Astrocyte (in vitro differentiated cells and primary cell): ENCODE measurements around the gene IRF2BPL. TPM values are rescaled to one million over a fixed set of nuclear protein-coding genes. Genes with fewer than 3 reads are reported as not detected.

Experiments
- DNase-seq: peaks from one replicate; pipeline ENCODE4 v3.0.0-alpha.2; 2010; ENCODE audit warnings: low read depth
- FAIRE-seq: peaks from 2 replicates; lab custom pipeline; 2011; peaks lifted over from hg19 to GRCh38; lab: Jason Lieb, UNC
- H2AFZ ChIP-seq: 2 replicates; pipeline ENCODE4 v1.6.0; 2012; ENCODE audit warnings: low read depth, low read length, inconsistent platforms
- H3K27ac ChIP-seq: 2 replicates; pipeline ENCODE4 v1.5.1; 2011; ENCODE audit warnings: low read depth, low read length, inconsistent platforms
- H3K27me3 ChIP-seq: 2 replicates; pipeline ENCODE4 v1.6.0; 2011; ENCODE audit warnings: low read length, inconsistent platforms; ENCODE audit not compliant: insufficient read depth
- H3K36me3 ChIP-seq: 2 replicates; pipeline ENCODE4 v1.5.1; 2011; ENCODE audit warnings: low read length, inconsistent platforms; ENCODE audit not compliant: insufficient read depth
- H3K4me1 ChIP-seq: 2 replicates; pipeline ENCODE4 v1.5.1; 2011; ENCODE audit warnings: low read length, inconsistent platforms; ENCODE audit not compliant: insufficient read depth
- H3K4me2 ChIP-seq: 2 replicates; pipeline ENCODE4 v1.6.0; 2012; ENCODE audit warnings: low read length, inconsistent platforms
- H3K4me3 ChIP-seq: 2 replicates; pipeline ENCODE4 v1.5.1; 2011; ENCODE audit warnings: low read depth, mild to moderate bottlenecking, low read length, inconsistent platforms; ENCODE audit not compliant: insufficient read depth
- H3K79me2 ChIP-seq: 2 replicates; pipeline ENCODE4 v1.6.0; 2012; ENCODE audit warnings: mild to moderate bottlenecking, low read length, inconsistent platforms; ENCODE audit not compliant: insufficient read depth
- H3K9ac ChIP-seq: 2 replicates; pipeline ENCODE4 v1.6.0; 2012; ENCODE audit warnings: mild to moderate bottlenecking, low read length, inconsistent platforms
- H3K9me3 ChIP-seq: 2 replicates; pipeline ENCODE4 v1.5.1; 2012; ENCODE audit warnings: low read depth, mild to moderate bottlenecking, low read length, inconsistent platforms; ENCODE audit not compliant: insufficient read depth
- H4K20me1 ChIP-seq: 2 replicates; pipeline ENCODE4 v1.6.0; 2012; ENCODE audit warnings: low read length, inconsistent platforms; ENCODE audit not compliant: insufficient read depth
- H3K27ac Mint-ChIP-seq: one replicate; pipeline ENCODE4 v1.8.0; 2021; ENCODE audit warnings: mild to moderate bottlenecking, mixed read lengths; ENCODE audit not compliant: unreplicated experiment
- H3K27me3 Mint-ChIP-seq: one replicate; pipeline ENCODE4 v1.8.0; 2021; ENCODE audit warnings: low read depth, mixed read lengths; ENCODE audit not compliant: unreplicated experiment
- H3K36me3 Mint-ChIP-seq: one replicate; pipeline ENCODE4 v1.8.0; 2021; ENCODE audit warnings: low read depth, mixed read lengths; ENCODE audit not compliant: unreplicated experiment
- H3K4me1 Mint-ChIP-seq: one replicate; pipeline ENCODE4 v1.8.0; 2021; ENCODE audit warnings: low read depth, mixed read lengths; ENCODE audit not compliant: unreplicated experiment
- H3K4me3 Mint-ChIP-seq: one replicate; pipeline ENCODE4 v1.8.0; 2021; ENCODE audit warnings: mild to moderate bottlenecking, moderate library complexity, mixed read lengths; ENCODE audit not compliant: unreplicated experiment
- H3K9me3 Mint-ChIP-seq: one replicate; pipeline ENCODE4 v1.8.0; 2021; ENCODE audit warnings: mild to moderate bottlenecking, mixed read lengths; ENCODE audit not compliant: unreplicated experiment
- EZH2 ChIP-seq: IDR thresholded peaks from 2 replicates; pipeline ENCODE4 v1.6.1; 2012; ENCODE audit warnings: mild to moderate bottlenecking, low read length, inconsistent platforms; ENCODE audit not compliant: insufficient read depth
- total RNA-seq: library from RNA; stranded (reverse); gene quantifications from 2 replicates; pipeline ENCODE4 v1.2.1, GENCODE V29; 2021
- TF ChIP-seq, protein P1 (sequence below): IDR thresholded peaks from 2 replicates; pipeline ENCODE4 v1.5.1; 2011; ENCODE audit warnings: low read depth, mild to moderate bottlenecking, inconsistent platforms, low read length, moderate library complexity; ENCODE audit not compliant: insufficient read depth

The IRF2BPL gene
- total RNA-seq, 1 donor from 2014 or later: 42.7 TPM

DNA sequence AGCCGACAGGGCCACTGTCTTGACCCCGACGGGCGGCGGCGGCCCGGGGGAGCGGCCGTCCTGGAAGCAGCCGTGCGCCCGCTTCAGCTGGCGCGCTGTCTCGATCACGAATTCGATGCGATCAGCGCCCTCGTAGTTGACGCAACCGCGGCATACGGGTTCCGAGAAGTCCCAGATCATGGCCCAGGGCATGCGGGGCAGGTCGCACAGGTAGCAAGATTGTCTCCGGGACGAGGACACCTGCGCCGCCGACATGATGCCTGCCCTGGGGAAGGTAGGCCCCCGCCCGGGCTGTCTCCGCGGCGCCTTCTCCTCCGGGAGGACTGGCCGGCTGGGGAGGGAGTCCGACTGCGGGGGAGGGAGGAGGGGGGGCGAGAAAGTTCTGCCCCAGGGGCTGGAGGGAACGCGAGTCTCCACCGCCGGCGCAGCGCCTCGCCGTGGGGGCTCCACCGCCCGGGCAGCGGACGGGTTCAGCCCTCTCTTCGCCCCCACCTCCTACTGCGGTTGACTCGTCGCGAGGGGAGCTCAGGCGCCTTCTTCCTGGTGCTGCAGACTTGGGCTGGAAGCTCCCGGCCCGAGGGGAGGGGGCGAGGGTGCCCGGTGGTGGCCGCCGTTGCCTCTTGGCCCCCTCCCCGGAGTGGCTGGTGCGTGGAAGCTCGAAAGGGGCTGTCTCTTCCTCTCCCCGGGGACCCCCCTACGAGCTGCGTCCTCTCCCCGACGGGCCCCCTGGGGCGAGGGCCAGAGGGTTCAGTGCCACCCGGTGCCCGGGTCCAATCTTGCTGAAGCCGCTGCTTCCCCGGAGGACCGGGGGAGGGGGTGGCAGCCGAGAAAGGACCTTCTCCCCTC, 747 bp downstream of the IRF2BPL start:
- Histone ChIP-seq H3K36me3 (no peaks in the 10 kb centered on the region), H3K4me3 (peak overlapping the region; percentile 90), H3K9me3 (no peaks in the 10 kb centered on the region), H3K4me1 (peaks cover 49% of the 10 kb centered on the region), H3K9ac (peak overlapping the region; percentile 95), H2AFZ (peak overlapping the region; percentile 10), H3K4me2 (peak overlapping the region; percentile 100), H4K20me1 (peaks cover 37% of the 10 kb centered on the region), H3K27me3 (no peaks in the 10 kb centered on the region), H3K27ac (peak overlapping the region; percentile 92), H3K79me2 (peaks cover 50% of the 10 kb centered on the region)
- Mint-ChIP-seq H3K4me3 (peak overlapping the region; percentile 73), H3K36me3 (peaks cover 13% of the 10 kb centered on the region), H3K27me3 (no peaks in the 10 kb centered on the region), H3K9me3 (no peaks in the 10 kb centered on the region), H3K27ac (peak overlapping the region; percentile 78), H3K4me1 (peaks cover 35% of the 10 kb centered on the region)
- TF ChIP-seq, protein P1, sequence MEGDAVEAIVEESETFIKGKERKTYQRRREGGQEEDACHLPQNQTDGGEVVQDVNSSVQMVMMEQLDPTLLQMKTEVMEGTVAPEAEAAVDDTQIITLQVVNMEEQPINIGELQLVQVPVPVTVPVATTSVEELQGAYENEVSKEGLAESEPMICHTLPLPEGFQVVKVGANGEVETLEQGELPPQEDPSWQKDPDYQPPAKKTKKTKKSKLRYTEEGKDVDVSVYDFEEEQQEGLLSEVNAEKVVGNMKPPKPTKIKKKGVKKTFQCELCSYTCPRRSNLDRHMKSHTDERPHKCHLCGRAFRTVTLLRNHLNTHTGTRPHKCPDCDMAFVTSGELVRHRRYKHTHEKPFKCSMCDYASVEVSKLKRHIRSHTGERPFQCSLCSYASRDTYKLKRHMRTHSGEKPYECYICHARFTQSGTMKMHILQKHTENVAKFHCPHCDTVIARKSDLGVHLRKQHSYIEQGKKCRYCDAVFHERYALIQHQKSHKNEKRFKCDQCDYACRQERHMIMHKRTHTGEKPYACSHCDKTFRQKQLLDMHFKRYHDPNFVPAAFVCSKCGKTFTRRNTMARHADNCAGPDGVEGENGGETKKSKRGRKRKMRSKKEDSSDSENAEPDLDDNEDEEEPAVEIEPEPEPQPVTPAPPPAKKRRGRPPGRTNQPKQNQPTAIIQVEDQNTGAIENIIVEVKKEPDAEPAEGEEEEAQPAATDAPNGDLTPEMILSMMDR: no peak
- no peak for TF ChIP-seq EZH2
- DNase-seq (peak; percentile 65), FAIRE-seq (no peak)

DNA sequence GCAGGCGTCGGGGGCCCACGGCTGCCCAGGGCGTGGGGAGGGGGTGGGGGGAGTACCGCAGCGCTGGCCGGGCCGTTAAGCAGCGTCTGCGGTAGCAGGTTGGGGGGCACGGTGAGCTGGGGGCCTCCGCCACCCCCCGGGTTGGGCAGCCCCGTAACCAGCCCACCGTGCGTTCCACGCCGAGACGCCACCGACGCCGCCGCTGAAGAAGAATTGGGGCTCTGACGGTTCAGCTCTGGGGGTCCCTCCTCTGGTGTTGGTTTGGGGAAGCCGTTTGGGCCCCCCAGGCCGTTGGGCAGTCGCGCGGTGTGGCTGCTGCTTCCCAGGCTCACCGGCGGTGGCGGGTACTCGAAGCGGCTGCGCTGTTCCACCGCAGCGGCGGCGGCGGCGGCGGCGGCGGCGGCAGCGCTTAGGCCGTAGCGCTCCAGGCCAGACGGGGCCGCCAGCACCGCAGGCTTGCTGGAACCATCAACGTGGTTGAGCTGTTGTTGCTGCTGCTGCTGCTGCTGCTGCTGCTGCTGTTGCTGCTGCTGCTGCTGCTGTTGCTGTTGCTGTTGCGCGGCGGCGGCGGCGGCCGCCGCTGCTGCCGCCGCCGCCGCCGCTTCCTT, 1.5 kb downstream of the IRF2BPL start:
- H3K9ac ChIP-seq: peak overlapping the region; percentile 95
- no peak for DNase-seq
- H3K4me1 Mint-ChIP-seq: peaks cover 34% of the 10 kb centered on the region

More for the DNA sequence above, 1.5 kb downstream of the IRF2BPL start:
- Histone ChIP-seq H3K79me2 (peaks cover 50% of the 10 kb centered on the region), H3K4me3 (peak overlapping the region; percentile 90), H3K4me2 (peak overlapping the region; percentile 100), H3K36me3 (no peaks in the 10 kb centered on the region), H2AFZ (no peak overlapping the region), H3K27ac (peak overlapping the region; percentile 92), H4K20me1 (peaks cover 45% of the 10 kb centered on the region), H3K4me1 (peaks cover 42% of the 10 kb centered on the region), H3K9me3 (no peaks in the 10 kb centered on the region), H3K27me3 (no peaks in the 10 kb centered on the region)
- Mint-ChIP-seq H3K4me3 (peak overlapping the region; percentile 77), H3K27ac (no peak overlapping the region), H3K27me3 (no peaks in the 10 kb centered on the region), H3K9me3 (no peaks in the 10 kb centered on the region), H3K36me3 (peaks cover 13% of the 10 kb centered on the region)
- no peak for TF ChIP-seq EZH2
- TF ChIP-seq, protein P1: no peak
- no peak for FAIRE-seq
